Lower leg skin (tissue), 3 donors: ENCODE results near the gene POLR3GL.

Experiments
- CTCF ChIP-seq, 3 donors: fragments of 450-650 bp; IDR thresholded peaks; one replicate each; pipeline ENCODE4 v1.5.1; 2016; ENCODE audit warnings: antibody characterized with exemption in 3 of 3, mild to moderate bottlenecking in 3 of 3, moderate library complexity in 2 of 3
- POLR2A ChIP-seq, 2 donors: fragments of 450-650 bp; IDR thresholded peaks; one replicate each; pipeline ENCODE4 v1.6.1; 2016 to 2017; ENCODE audit warnings: antibody characterized with exemption in 2 of 2, mild to moderate bottlenecking in 1 of 2, moderate library complexity in 1 of 2

- no peak for TF ChIP-seq CTCF (IDR thresholded peaks at IDR 0.05)
- TF ChIP-seq POLR2A (IDR thresholded peaks at IDR 0.05), result no peak
Observed at GRCh38 chr1:145955436-145955835, 9.1 kb upstream of the POLR3GL start.
